22Rv1 (cell line): ENCODE data around the gene PTPRE.

Experiments used
- ZFX ChIP-seq: fragments of 450-650 bp; IDR thresholded peaks from 2 replicates; pipeline ENCODE4 v1.6.1; 2017; ENCODE audit warnings: antibody characterized with exemption, borderline replicate concordance
- TF ChIP-seq, protein P1 (sequence below): fragments of 450-650 bp; IDR thresholded peaks from 2 replicates; pipeline ENCODE4 v1.5.1; 2017; ENCODE audit warnings: mild to moderate bottlenecking

DNA sequence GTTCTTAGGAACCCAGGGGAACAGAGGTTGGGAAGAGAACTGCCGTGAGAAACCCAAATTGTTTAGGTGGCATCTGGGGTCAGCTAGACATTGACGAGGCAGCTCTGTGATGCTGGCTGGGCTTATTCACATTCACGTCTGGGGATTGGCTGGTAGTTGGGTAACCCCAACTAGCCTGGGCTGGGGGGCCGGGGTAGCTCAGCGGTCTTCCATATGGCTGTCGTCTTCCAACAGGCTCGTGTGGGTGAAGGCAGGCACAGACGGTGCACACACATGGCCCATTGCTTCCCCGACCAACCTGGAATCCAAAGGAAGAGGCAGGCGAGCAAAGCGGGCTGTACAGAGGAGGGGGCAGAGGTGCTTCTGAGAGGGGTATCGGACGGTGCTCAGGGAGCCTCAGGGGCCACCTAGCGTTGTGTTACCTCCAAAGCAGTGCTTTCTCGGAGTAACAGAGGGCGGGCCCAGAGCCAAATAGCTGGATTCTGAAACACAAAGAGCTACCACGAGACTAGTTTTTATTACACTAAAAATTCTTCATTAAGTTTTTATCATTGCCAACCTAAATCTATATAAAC is 184.8 kb downstream of the PTPRE start:
- TF ChIP-seq, protein P1, sequence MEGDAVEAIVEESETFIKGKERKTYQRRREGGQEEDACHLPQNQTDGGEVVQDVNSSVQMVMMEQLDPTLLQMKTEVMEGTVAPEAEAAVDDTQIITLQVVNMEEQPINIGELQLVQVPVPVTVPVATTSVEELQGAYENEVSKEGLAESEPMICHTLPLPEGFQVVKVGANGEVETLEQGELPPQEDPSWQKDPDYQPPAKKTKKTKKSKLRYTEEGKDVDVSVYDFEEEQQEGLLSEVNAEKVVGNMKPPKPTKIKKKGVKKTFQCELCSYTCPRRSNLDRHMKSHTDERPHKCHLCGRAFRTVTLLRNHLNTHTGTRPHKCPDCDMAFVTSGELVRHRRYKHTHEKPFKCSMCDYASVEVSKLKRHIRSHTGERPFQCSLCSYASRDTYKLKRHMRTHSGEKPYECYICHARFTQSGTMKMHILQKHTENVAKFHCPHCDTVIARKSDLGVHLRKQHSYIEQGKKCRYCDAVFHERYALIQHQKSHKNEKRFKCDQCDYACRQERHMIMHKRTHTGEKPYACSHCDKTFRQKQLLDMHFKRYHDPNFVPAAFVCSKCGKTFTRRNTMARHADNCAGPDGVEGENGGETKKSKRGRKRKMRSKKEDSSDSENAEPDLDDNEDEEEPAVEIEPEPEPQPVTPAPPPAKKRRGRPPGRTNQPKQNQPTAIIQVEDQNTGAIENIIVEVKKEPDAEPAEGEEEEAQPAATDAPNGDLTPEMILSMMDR, result no peak
- TF ChIP-seq ZFX, result no peak
